HEK293T (cell line): ENCODE data around the gene TBL1XR1.

ENCODE experiments used
- CTCF ChIA-PET: fragments of 350-600 bp; formaldehyde crosslinking; extraction: SDS; loops from one replicate; lab custom pipeline; 2021; ENCODE audit warnings: antibody characterized with exemption, inconsistent platforms; lab: Yijun Ruan, JAX
- POLR2A ChIA-PET: fragments of 350-600 bp; formaldehyde crosslinking; extraction: SDS; loops from one replicate; lab custom pipeline; 2020; ENCODE audit warnings: antibody characterized with exemption, inconsistent platforms; lab: Yijun Ruan, JAX
- DNase-seq: peaks from one replicate; pipeline ENCODE4 v3.0.0; 2012; ENCODE audit warnings: mixed read lengths; ENCODE audit errors: extremely low spot score
- ARNT ChIP-seq: fragments of 450-650 bp; IDR thresholded peaks from 2 replicates; pipeline ENCODE4 v1.6.1; 2017; ENCODE audit warnings: mild to moderate bottlenecking
- BHLHE40 ChIP-seq: fragments of 450-650 bp; IDR thresholded peaks from 2 replicates; pipeline ENCODE4 v1.6.1; 2016; ENCODE audit warnings: mild to moderate bottlenecking, moderate library complexity, borderline replicate concordance
- CTBP1 ChIP-seq: fragments of 450-650 bp; IDR thresholded peaks from 2 replicates; pipeline ENCODE4 v1.6.1; 2016; ENCODE audit warnings: borderline replicate concordance
- ELF4 ChIP-seq: fragments of 450-650 bp; IDR thresholded peaks from 2 replicates; pipeline ENCODE4 v1.6.1; 2017; ENCODE audit warnings: antibody characterized with exemption
- FOXA1 ChIP-seq: fragments of 450-650 bp; IDR thresholded peaks from 2 replicates; pipeline ENCODE4 v1.6.1; 2016; ENCODE audit warnings: mild to moderate bottlenecking
- FOXK2 ChIP-seq: fragments of 450-650 bp; IDR thresholded peaks from 2 replicates; pipeline ENCODE4 v1.6.1; 2016; ENCODE audit warnings: mild to moderate bottlenecking
- FOXM1 ChIP-seq: fragments of 450-650 bp; IDR thresholded peaks from 2 replicates; pipeline ENCODE4 v1.6.1; 2017; ENCODE audit warnings: mild to moderate bottlenecking, borderline replicate concordance
- HDGF ChIP-seq: fragments of 450-650 bp; IDR thresholded peaks from 2 replicates; pipeline ENCODE4 v1.6.1; 2017; ENCODE audit warnings: antibody characterized with exemption, borderline replicate concordance
- L3MBTL2 ChIP-seq: fragments of 450-650 bp; conservative IDR thresholded peaks from 2 replicates; pipeline ENCODE4 v1.6.1; 2016; ENCODE audit warnings: mild to moderate bottlenecking
- LEF1 ChIP-seq: fragments of 450-650 bp; IDR thresholded peaks from 2 replicates; pipeline ENCODE4 v1.6.1; 2017; ENCODE audit warnings: mild to moderate bottlenecking, borderline replicate concordance
- NFRKB ChIP-seq: fragments of 450-650 bp; IDR thresholded peaks from 2 replicates; pipeline ENCODE4 v1.6.1; 2016; ENCODE audit warnings: mild to moderate bottlenecking, moderate library complexity
- PKNOX1 ChIP-seq: fragments of 450-650 bp; IDR thresholded peaks from 2 replicates; pipeline ENCODE4 v1.6.1; 2016
- SP1 ChIP-seq: fragments of 450-650 bp; IDR thresholded peaks from 2 replicates; pipeline ENCODE4 v1.6.1; 2017
- SUZ12 ChIP-seq: fragments of 450-650 bp; IDR thresholded peaks from 2 replicates; pipeline ENCODE4 v1.6.1; 2016; ENCODE audit warnings: mild to moderate bottlenecking
- TARDBP ChIP-seq: fragments of 450-650 bp; IDR thresholded peaks from 2 replicates; pipeline ENCODE4 v1.6.1; 2016
- ZNF384 ChIP-seq: fragments of 450-650 bp; IDR thresholded peaks from 2 replicates; pipeline ENCODE4 v1.6.1; 2016

Gene TBL1XR1

GRCh38 chr3:177068967-177069366 is 128.3 kb downstream of the TBL1XR1 start:
- TF ChIP-seq PKNOX1 (no peak), TARDBP (no peak), NFRKB (no peak), ARNT (no peak), BHLHE40 (no peak), SP1 (no peak), L3MBTL2 (no peak), LEF1 (no peak), CTBP1 (no peak), FOXK2 (no peak), ELF4 (no peak), SUZ12 (no peak), FOXA1 (no peak), FOXM1 (no peak), HDGF (no peak), ZNF384 (no peak)
- POLR2A ChIA-PET, result no interaction called here
- DNase-seq, result no peak
- CTCF ChIA-PET, result interaction anchor here (0.5 kb wide), 1 partner anchor 34 kb away, joined by 8 read pairs; no protein-coding TSS in a partner anchor

GRCh38 chr3:177066068-177066467 is 131.2 kb downstream of the TBL1XR1 start:
- POLR2A ChIA-PET, result no interaction called here
- no peak for DNase-seq
- TF ChIP-seq HDGF (no peak), L3MBTL2 (no peak), LEF1 (no peak), BHLHE40 (no peak), FOXK2 (no peak), ZNF384 (no peak), NFRKB (no peak), CTBP1 (no peak), SP1 (no peak), FOXM1 (no peak)
- CTCF ChIA-PET, result no interaction called here

GRCh38 chr3:177065285-177066033 is 131.8 kb downstream of the TBL1XR1 start:
- ChIA-PET POLR2A (no interaction called here), CTCF (no interaction called here)
- no peak for TF ChIP-seq LEF1
- no peak for TF ChIP-seq HDGF
- no peak for TF ChIP-seq NFRKB
- no peak for TF ChIP-seq FOXM1
- no peak for TF ChIP-seq TARDBP
- no peak for TF ChIP-seq ARNT
- no peak for TF ChIP-seq ELF4
- no peak for TF ChIP-seq PKNOX1
- no peak for TF ChIP-seq BHLHE40
- no peak for TF ChIP-seq SP1
- no peak for TF ChIP-seq SUZ12
- no peak for TF ChIP-seq ZNF384
- TF ChIP-seq FOXK2, result no peak
- no peak for TF ChIP-seq L3MBTL2
- no peak for TF ChIP-seq FOXA1
- no peak for TF ChIP-seq CTBP1
- no peak for DNase-seq

- DNase-seq, result no peak
- ChIA-PET POLR2A (no interaction called here), CTCF (no interaction called here)
- TF ChIP-seq ARNT, result no peak
- TF ChIP-seq FOXA1, result no peak
- TF ChIP-seq PKNOX1, result no peak
- TF ChIP-seq TARDBP, result no peak
- TF ChIP-seq L3MBTL2, result no peak
- no peak for TF ChIP-seq LEF1
- no peak for TF ChIP-seq SP1
- TF ChIP-seq SUZ12, result no peak
- TF ChIP-seq NFRKB, result no peak
- TF ChIP-seq FOXK2, result no peak
- no peak for TF ChIP-seq HDGF
- TF ChIP-seq FOXM1, result no peak
- TF ChIP-seq BHLHE40, result no peak
- TF ChIP-seq ZNF384, result no peak
- no peak for TF ChIP-seq CTBP1
- TF ChIP-seq ELF4, result no peak
Measured at GRCh38 chr3:177062052-177062732, 135.1 kb downstream of the TBL1XR1 start.

GRCh38 chr3:177061369-177061768 is 135.9 kb downstream of the TBL1XR1 start:
- ChIA-PET POLR2A (no interaction called here), CTCF (no interaction called here)
- no peak for DNase-seq
- TF ChIP-seq CTBP1 (no peak), ELF4 (no peak), ZNF384 (no peak), FOXK2 (no peak), SUZ12 (no peak), FOXM1 (no peak)

- TF ChIP-seq ARNT, result no peak
- no peak for TF ChIP-seq NFRKB
- no peak for TF ChIP-seq HDGF
- no peak for TF ChIP-seq CTBP1
- no peak for TF ChIP-seq FOXA1
- no peak for DNase-seq
- ChIA-PET CTCF (no interaction called here), POLR2A (no interaction called here)
Measured at GRCh38 chr3:177060492-177060891, 136.8 kb downstream of the TBL1XR1 start.
